Measurements from ENCODE around the gene NOS1. TPM values are rescaled to one million over a fixed set of nuclear protein-coding genes. Genes with fewer than 3 reads are reported as not detected.

NOS1 gene
- total and polyA plus RNA-seq, 4 donors = 0.05 to 0.66 (median 0.22) TPM

DNA sequence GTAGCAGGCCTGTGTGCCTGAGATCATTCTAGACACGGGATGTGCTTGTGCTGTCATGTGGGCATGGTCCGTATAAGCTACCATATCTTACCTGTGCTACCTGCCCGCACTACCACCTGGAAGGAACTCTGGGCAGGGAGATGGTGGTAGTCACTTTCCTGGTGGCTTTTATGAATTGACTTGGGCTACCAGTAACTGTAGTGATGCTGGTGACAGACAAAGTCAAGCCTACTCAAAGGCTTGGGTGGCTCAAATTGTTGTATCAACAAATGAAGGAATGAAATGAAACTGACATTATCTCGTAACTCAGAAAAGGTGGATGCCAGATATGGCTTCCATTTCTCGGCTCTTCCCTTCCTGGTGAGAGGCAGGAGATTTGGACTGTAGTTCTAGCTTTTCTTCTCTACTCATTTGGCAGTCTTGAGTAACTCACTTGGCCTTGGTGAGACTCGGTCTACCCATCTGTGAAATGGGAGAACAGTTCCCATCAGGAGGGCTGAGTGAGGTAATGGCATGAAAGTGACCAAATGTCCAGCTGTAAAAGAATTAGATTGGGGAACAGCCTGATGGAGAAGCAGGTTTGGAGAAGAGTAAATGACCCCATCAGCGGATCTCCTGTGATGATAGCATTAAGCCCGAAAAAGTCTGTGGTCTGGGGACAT, 81.3 kb downstream of the NOS1 start:
- H3K27me3 ChIP-seq (ENCODE audit: control insufficient read depth in 1 of 2, insufficient read depth in 2 of 2, low read length in 1 of 2) = no peaks in the 10 kb centered on the region
- no peaks in the 10 kb centered on the region for H3K4me1 ChIP-seq (ENCODE audit: control insufficient read depth in 1 of 2, insufficient read depth in 2 of 2, low read length in 2 of 2)
- 79 to 81% methylated on average over 8 of the region's 8 CpGs for WGBS, 2 donors
- intact Hi-C loops (cut with DNase I) = no loop called here
- no peaks in the 10 kb centered on the region for H3K36me3 ChIP-seq (ENCODE audit: control insufficient read depth in 1 of 2, insufficient read depth in 2 of 2, low read length in 1 of 2)
- DNase-seq = no peak
- no peak overlapping the region for H3K27ac ChIP-seq (ENCODE audit: low read depth in 1 of 2, low read length in 2 of 2)
- no peaks in the 10 kb centered on the region for H3K9me3 ChIP-seq (ENCODE audit: control insufficient read depth, low read length)
- no peak overlapping the region for H3K4me3 ChIP-seq (ENCODE audit: low read length in 2 of 2)
- no peak for ATAC-seq (ENCODE audit: low FRiP score)

DNA sequence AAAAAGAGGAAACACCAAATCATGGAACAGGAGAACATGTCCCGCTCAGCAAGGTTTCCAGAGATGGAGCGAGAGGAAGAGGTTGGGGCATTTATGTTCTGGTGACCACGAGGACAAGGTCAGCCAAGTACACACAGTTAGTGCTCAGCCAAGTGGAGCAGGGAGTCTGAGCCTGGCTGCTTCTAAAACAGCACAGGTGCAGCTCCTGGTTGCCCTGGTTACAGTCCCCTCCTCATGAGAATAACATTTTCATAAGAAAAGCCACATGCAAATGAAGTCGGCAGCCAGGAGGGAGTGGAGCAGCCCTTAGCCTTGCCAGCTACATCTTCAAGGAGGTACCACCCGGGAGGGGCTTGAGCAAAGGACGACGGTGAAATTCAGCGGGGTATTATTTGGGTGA, 81.8 kb downstream of the NOS1 start:
- 31 to 33% methylated on average over 8 of the region's 8 CpGs for WGBS, 2 donors
- intact Hi-C loops (cut with DNase I) = no loop called here
- Histone ChIP-seq H3K9me3 (ENCODE audit: control insufficient read depth, low read length) (no peaks in the 10 kb centered on the region), H3K4me3 (ENCODE audit: low read length in 2 of 2) (no peak overlapping the region), H3K4me1 (ENCODE audit: control insufficient read depth in 1 of 2, insufficient read depth in 2 of 2, low read length in 2 of 2) (no peaks in the 10 kb centered on the region), H3K27me3 (ENCODE audit: control insufficient read depth in 1 of 2, insufficient read depth in 2 of 2, low read length in 1 of 2) (no peaks in the 10 kb centered on the region), H3K27ac (ENCODE audit: low read depth in 1 of 2, low read length in 2 of 2) (no peak overlapping the region), H3K36me3 (ENCODE audit: control insufficient read depth in 1 of 2, insufficient read depth in 2 of 2, low read length in 1 of 2) (no peaks in the 10 kb centered on the region)
- DNase-seq = no peak
- no peak for ATAC-seq (ENCODE audit: low FRiP score)

DNA sequence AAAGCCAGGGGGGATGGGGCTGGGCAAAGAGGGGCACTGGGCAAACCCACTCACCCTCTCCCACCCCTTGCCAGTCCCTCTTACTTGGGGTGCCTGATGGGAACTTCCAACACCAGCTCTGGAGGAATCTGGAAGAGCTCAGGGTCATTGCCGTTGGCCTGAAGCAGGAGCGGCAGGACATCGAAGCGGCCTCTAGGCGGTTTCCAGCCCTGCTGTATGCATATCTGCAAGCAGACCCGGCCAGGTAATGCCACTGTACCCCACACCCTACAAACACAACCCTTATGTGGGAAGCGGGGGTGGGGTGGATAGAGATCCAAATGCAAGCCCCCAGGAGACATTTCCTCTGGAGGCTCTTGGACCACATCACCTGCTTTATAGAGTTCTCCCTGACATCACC, 83.6 kb downstream of the NOS1 start:
- Histone ChIP-seq H3K4me1 (ENCODE audit: control insufficient read depth in 1 of 2, insufficient read depth in 2 of 2, low read length in 2 of 2) (no peaks in the 10 kb centered on the region), H3K36me3 (ENCODE audit: control insufficient read depth in 1 of 2, insufficient read depth in 2 of 2, low read length in 1 of 2) (no peaks in the 10 kb centered on the region), H3K27me3 (ENCODE audit: control insufficient read depth in 1 of 2, insufficient read depth in 2 of 2, low read length in 1 of 2) (no peaks in the 10 kb centered on the region), H3K27ac (ENCODE audit: low read depth in 1 of 2, low read length in 2 of 2) (no peak overlapping the region), H3K9me3 (ENCODE audit: control insufficient read depth, low read length) (no peaks in the 10 kb centered on the region), H3K4me3 (ENCODE audit: low read length in 2 of 2) (no peak overlapping the region)
- intact Hi-C loops (cut with DNase I) = no loop called here
- ATAC-seq (ENCODE audit: low FRiP score) (no peak), DNase-seq (no peak)
- 55 to 56% methylated on average over 7 of the region's 7 CpGs for WGBS, 2 donors

DNA sequence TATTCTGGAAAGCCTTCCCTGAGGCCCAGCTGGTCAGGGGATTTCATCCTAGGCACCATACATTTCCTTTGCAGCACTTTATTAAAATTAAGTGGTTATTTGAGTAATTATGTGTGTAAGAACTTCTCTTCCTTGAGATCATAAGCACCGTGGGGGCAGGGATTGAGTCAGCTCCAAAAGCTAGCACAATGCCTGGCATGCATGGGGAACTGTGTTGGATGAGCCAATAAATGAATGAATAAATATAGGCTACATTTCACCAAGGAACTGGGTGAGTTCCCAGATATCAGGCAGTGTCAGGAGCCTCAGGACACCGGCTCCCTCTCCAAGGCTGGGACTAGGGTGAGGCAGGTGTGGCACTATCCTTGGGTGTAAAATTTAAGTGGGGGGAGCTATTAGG, 88.3 kb downstream of the NOS1 start:
- Histone ChIP-seq H3K27me3 (ENCODE audit: control insufficient read depth in 1 of 2, insufficient read depth in 2 of 2, low read length in 1 of 2) (no peaks in the 10 kb centered on the region), H3K36me3 (ENCODE audit: control insufficient read depth in 1 of 2, insufficient read depth in 2 of 2, low read length in 1 of 2) (no peaks in the 10 kb centered on the region), H3K9me3 (ENCODE audit: control insufficient read depth, low read length) (no peaks in the 10 kb centered on the region), H3K4me3 (ENCODE audit: low read length in 2 of 2) (no peak overlapping the region), H3K4me1 (ENCODE audit: control insufficient read depth in 1 of 2, insufficient read depth in 2 of 2, low read length in 2 of 2) (no peaks in the 10 kb centered on the region), H3K27ac (ENCODE audit: low read depth in 1 of 2, low read length in 2 of 2) (no peak overlapping the region)
- no peak for DNase-seq
- ATAC-seq (ENCODE audit: low FRiP score) = no peak
- intact Hi-C loops (cut with DNase I) = no loop called here
- 68 to 75% methylated on average over 2 of the region's 2 CpGs for WGBS, 2 donors

DNA sequence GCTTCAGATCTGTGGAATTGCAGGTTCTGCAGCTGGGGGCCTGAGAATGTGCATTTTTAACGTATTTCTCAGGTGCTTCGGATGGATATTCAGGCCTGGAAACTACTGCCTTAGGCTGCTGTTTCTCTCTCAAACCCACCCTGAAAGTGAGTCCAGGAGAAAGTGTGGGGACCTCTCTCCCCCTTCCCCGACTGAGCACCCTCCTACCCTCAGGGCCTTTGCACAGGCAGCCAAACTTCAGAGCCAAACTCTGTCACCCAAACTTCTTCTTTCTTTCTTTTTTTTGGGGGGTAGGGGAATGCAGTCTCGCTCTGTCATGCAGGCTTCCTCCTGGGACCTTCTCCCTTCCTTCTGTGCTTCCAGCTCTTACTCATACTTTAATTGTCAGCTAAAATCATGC, 88.7 kb downstream of the NOS1 start:
- H3K27me3 ChIP-seq (ENCODE audit: control insufficient read depth in 1 of 2, insufficient read depth in 2 of 2, low read length in 1 of 2) = no peaks in the 10 kb centered on the region
- ATAC-seq (ENCODE audit: low FRiP score) (no peak), DNase-seq (no peak)
- intact Hi-C loops (cut with DNase I) = no loop called here
- WGBS, 2 donors = 80 to 87% methylated on average over 4 of the region's 4 CpGs
- H3K4me3 ChIP-seq (ENCODE audit: low read length in 2 of 2) = no peak overlapping the region
- H3K36me3 ChIP-seq (ENCODE audit: control insufficient read depth in 1 of 2, insufficient read depth in 2 of 2, low read length in 1 of 2) = no peaks in the 10 kb centered on the region
- no peak overlapping the region for H3K27ac ChIP-seq (ENCODE audit: low read depth in 1 of 2, low read length in 2 of 2)
- no peaks in the 10 kb centered on the region for H3K9me3 ChIP-seq (ENCODE audit: control insufficient read depth, low read length)
- no peaks in the 10 kb centered on the region for H3K4me1 ChIP-seq (ENCODE audit: control insufficient read depth in 1 of 2, insufficient read depth in 2 of 2, low read length in 2 of 2)

DNA sequence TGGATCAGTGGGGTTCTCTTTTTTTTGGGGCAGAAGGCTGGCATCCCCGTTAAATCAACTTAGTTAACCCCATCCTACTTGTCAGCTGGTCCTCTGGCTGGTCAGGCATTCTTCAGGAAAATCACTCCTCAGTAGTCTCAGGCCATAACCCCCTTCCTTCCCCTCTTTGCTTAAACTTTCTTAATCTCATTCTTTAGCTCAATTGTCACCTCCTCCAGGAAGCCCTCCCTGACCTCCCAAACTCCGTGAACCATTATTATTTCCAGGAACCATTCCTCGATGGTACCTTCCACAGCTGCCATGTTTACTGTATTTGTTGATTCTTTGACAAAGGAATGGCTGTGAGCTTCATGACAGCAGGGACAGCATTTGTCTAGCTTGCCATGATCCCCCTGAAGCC, 98.7 kb downstream of the NOS1 start:
- ATAC-seq (ENCODE audit: low FRiP score) = no peak
- WGBS, 2 donors = 70 to 71% methylated on average over 3 of the region's 3 CpGs

DNA sequence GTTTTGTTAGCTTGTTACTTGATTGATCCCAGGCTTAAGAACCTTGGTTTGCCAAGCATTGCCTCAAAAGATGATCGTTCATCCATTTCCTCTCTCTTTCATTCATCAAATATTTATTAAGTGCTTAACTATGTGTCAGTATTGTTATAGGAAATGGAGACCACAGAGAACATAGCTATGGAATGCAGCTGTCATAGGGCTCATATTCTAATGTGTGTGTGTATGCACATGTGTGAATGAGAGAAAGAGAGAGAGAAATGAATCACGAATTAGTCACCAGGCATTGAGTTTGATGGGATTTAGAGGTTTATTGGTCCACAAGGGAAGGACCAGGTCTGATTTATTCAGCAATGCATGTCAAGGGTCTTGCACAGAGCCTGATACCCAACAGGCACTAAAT, 100.2 kb downstream of the NOS1 start:
- Histone ChIP-seq H3K4me3 (ENCODE audit: low read length in 2 of 2) (no peak overlapping the region), H3K4me1 (ENCODE audit: control insufficient read depth in 1 of 2, insufficient read depth in 2 of 2, low read length in 2 of 2) (no peaks in the 10 kb centered on the region), H3K27me3 (ENCODE audit: control insufficient read depth in 1 of 2, insufficient read depth in 2 of 2, low read length in 1 of 2) (no peaks in the 10 kb centered on the region), H3K9me3 (ENCODE audit: control insufficient read depth, low read length) (no peaks in the 10 kb centered on the region), H3K36me3 (ENCODE audit: control insufficient read depth in 1 of 2, insufficient read depth in 2 of 2, low read length in 1 of 2) (no peaks in the 10 kb centered on the region), H3K27ac (ENCODE audit: low read depth in 1 of 2, low read length in 2 of 2) (no peak overlapping the region)
- intact Hi-C loops (cut with DNase I) = no loop called here
- no peak for ATAC-seq (ENCODE audit: low FRiP score)
- 62 to 67% methylated on average over 2 of the region's 2 CpGs for whole genome bisulfite sequencing, 2 donors
- DNase-seq = no peak

More for the DNA sequence above, 98.7 kb downstream of the NOS1 start:
- no peak overlapping the region for H3K27ac ChIP-seq (ENCODE audit: low read depth in 1 of 2, low read length in 2 of 2)
- no peaks in the 10 kb centered on the region for H3K36me3 ChIP-seq (ENCODE audit: control insufficient read depth in 1 of 2, insufficient read depth in 2 of 2, low read length in 1 of 2)
- intact Hi-C loops (cut with DNase I) = no loop called here
- no peaks in the 10 kb centered on the region for H3K4me1 ChIP-seq (ENCODE audit: control insufficient read depth in 1 of 2, insufficient read depth in 2 of 2, low read length in 2 of 2)
- no peaks in the 10 kb centered on the region for H3K27me3 ChIP-seq (ENCODE audit: control insufficient read depth in 1 of 2, insufficient read depth in 2 of 2, low read length in 1 of 2)
- H3K4me3 ChIP-seq (ENCODE audit: low read length in 2 of 2) = no peak overlapping the region
- no peaks in the 10 kb centered on the region for H3K9me3 ChIP-seq (ENCODE audit: control insufficient read depth, low read length)
- DNase-seq = no peak

DNA sequence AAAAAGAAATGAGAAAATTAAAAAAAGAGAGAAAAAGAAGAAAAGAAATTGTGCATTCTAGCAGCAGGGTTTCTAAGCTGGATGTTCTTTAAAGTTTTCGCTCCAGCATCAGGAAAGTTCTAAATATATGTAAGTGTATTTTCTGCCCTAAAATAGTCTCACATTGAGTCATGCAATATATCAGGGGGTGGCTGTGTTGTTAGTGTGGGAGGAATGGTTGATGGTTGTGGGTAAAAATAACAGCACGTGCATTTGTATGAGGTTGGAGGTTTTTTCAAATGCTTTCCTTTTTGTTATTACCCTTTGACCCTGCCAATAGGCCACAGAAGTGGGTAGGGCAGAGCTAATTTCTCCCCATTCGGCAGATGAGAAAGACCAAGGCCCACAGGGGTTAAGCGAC, 106.0 kb downstream of the NOS1 start:
- Histone ChIP-seq H3K4me3 (ENCODE audit: low read length in 2 of 2) (no peak overlapping the region), H3K4me1 (ENCODE audit: control insufficient read depth in 1 of 2, insufficient read depth in 2 of 2, low read length in 2 of 2) (no peaks in the 10 kb centered on the region), H3K9me3 (ENCODE audit: control insufficient read depth, low read length) (no peaks in the 10 kb centered on the region), H3K27me3 (ENCODE audit: control insufficient read depth in 1 of 2, insufficient read depth in 2 of 2, low read length in 1 of 2) (no peaks in the 10 kb centered on the region), H3K36me3 (ENCODE audit: control insufficient read depth in 1 of 2, insufficient read depth in 2 of 2, low read length in 1 of 2) (no peaks in the 10 kb centered on the region), H3K27ac (ENCODE audit: low read depth in 1 of 2, low read length in 2 of 2) (no peak overlapping the region)
- no peak for DNase-seq
- intact Hi-C loops (cut with DNase I) = no loop called here
- ATAC-seq (ENCODE audit: low FRiP score) = no peak
- 38 to 45% methylated on average over 4 of the region's 4 CpGs for WGBS, 2 donors

DNA sequence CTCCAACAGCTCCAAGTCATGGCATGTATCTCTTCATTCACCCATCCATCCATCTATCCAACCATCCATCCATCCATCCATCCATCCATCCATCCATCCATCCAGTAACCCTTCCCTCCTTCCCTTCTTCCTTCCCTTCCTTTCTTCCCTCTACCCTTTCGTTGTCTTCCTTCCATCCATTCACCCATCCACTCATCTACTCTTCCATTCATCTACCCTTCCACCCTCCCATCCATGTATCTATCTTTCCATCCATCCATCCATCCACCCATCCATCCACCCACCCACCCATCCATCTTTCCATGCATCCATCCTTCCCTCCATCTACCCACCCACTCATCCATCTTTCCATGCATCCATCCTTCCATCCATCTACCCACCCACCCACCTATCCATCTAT, 117.9 kb downstream of the NOS1 start:
- Histone ChIP-seq H3K4me3 (ENCODE audit: low read length in 2 of 2) (no peak overlapping the region), H3K36me3 (ENCODE audit: control insufficient read depth in 1 of 2, insufficient read depth in 2 of 2, low read length in 1 of 2) (no peaks in the 10 kb centered on the region), H3K27ac (ENCODE audit: low read depth in 1 of 2, low read length in 2 of 2) (no peak overlapping the region), H3K9me3 (ENCODE audit: control insufficient read depth, low read length) (no peaks in the 10 kb centered on the region), H3K4me1 (ENCODE audit: control insufficient read depth in 1 of 2, insufficient read depth in 2 of 2, low read length in 2 of 2) (no peaks in the 10 kb centered on the region), H3K27me3 (ENCODE audit: control insufficient read depth in 1 of 2, insufficient read depth in 2 of 2, low read length in 1 of 2) (no peaks in the 10 kb centered on the region)
- intact Hi-C loops (cut with DNase I) = no loop called here
- DNase-seq (no peak), ATAC-seq (ENCODE audit: low FRiP score) (no peak)
- 78 to 94% methylated on average over 1 of the region's 1 CpG for WGBS, 2 donors
